ENCODE results near the gene BRIP1. TPM values are rescaled to one million over a fixed set of nuclear protein-coding genes. Genes with fewer than 3 reads are reported as not detected.
"Not testable (repeated sequence)": the region's sequence is repeated elsewhere in the genome, so short reads cannot be mapped to it uniquely, and the experiment has no call there.

The BRIP1 gene
- total RNA-seq, 1 donor from 2014 or later = 5.2 TPM

GRCh38 chr17:61669522-61669921 lies 193.8 kb downstream of the BRIP1 start:
- no peak for DNase-seq (ENCODE audit: low read depth)
- Histone ChIP-seq H3K4me3 (ENCODE audit: low read depth, low read length) (no peak overlapping the region), H3K27me3 (ENCODE audit: control insufficient read depth, insufficient read depth, low read length) (no peaks in the 10 kb centered on the region), H3K36me3 (ENCODE audit: control insufficient read depth, insufficient read depth, low read length) (no peaks in the 10 kb centered on the region)
- TF ChIP-seq CTCF (IDR thresholded peaks at IDR 0.05; ENCODE audit: insufficient read depth, low read length, poor library complexity, severe bottlenecking) = no peak

- Histone ChIP-seq H3K36me3 (ENCODE audit: control insufficient read depth, insufficient read depth, low read length) (no peaks in the 10 kb centered on the region), H3K27me3 (ENCODE audit: control insufficient read depth, insufficient read depth, low read length) (no peaks in the 10 kb centered on the region), H3K4me3 (ENCODE audit: low read depth, low read length) (no peak overlapping the region)
- no peak for TF ChIP-seq CTCF (IDR thresholded peaks at IDR 0.05; ENCODE audit: insufficient read depth, low read length, poor library complexity, severe bottlenecking)
- no peak for DNase-seq (ENCODE audit: low read depth)
Observed at GRCh38 chr17:61668486-61668885, 194.8 kb downstream of the BRIP1 start.

- not testable (repeated sequence) for H3K36me3 ChIP-seq (ENCODE audit: control insufficient read depth, insufficient read depth, low read length); DNase-seq (ENCODE audit: low read depth); H3K4me3 ChIP-seq (ENCODE audit: low read depth, low read length); H3K27me3 ChIP-seq (ENCODE audit: control insufficient read depth, insufficient read depth, low read length)
Observed at GRCh38 chr17:61666406-61667088, 196.8 kb downstream of the BRIP1 start.

GRCh38 chr17:61663310-61663709 lies 200.0 kb downstream of the BRIP1 start:
- no peak for TF ChIP-seq CTCF (IDR thresholded peaks at IDR 0.05; ENCODE audit: insufficient read depth, low read length, poor library complexity, severe bottlenecking)
- no peak overlapping the region for H3K4me3 ChIP-seq (ENCODE audit: low read depth, low read length)
- H3K36me3 ChIP-seq (ENCODE audit: control insufficient read depth, insufficient read depth, low read length) = no peaks in the 10 kb centered on the region
- H3K27me3 ChIP-seq (ENCODE audit: control insufficient read depth, insufficient read depth, low read length) = no peaks in the 10 kb centered on the region
- no peak for DNase-seq (ENCODE audit: low read depth)

GRCh38 chr17:61662741-61663140 lies 200.6 kb downstream of the BRIP1 start:
- no peaks in the 10 kb centered on the region for H3K36me3 ChIP-seq (ENCODE audit: control insufficient read depth, insufficient read depth, low read length)
- no peaks in the 10 kb centered on the region for H3K27me3 ChIP-seq (ENCODE audit: control insufficient read depth, insufficient read depth, low read length)
- H3K4me3 ChIP-seq (ENCODE audit: low read depth, low read length) = no peak overlapping the region
- no peak for DNase-seq (ENCODE audit: low read depth)
- no peak for TF ChIP-seq CTCF (IDR thresholded peaks at IDR 0.05; ENCODE audit: insufficient read depth, low read length, poor library complexity, severe bottlenecking)

- H3K4me3 ChIP-seq (ENCODE audit: low read depth, low read length) = no peak overlapping the region
- TF ChIP-seq CTCF (IDR thresholded peaks at IDR 0.05; ENCODE audit: insufficient read depth, low read length, poor library complexity, severe bottlenecking) = no peak
- no peak for DNase-seq (ENCODE audit: low read depth)
- no peaks in the 10 kb centered on the region for H3K27me3 ChIP-seq (ENCODE audit: control insufficient read depth, insufficient read depth, low read length)
- H3K36me3 ChIP-seq (ENCODE audit: control insufficient read depth, insufficient read depth, low read length) = no peaks in the 10 kb centered on the region
Observed at GRCh38 chr17:61662186-61662585, 201.1 kb downstream of the BRIP1 start.
